Trophoblast cell (in vitro differentiated cells and primary cell): ENCODE measurements around the gene ZNF609.

Experiments used
- DNase-seq, 2 donors: peaks; one replicate each; pipeline ENCODE4 v3.0.0-alpha.2; 2016
- H2AFZ ChIP-seq: 2 replicates; pipeline ENCODE4 v1.6.1; 2013; ENCODE audit warnings: low read length, moderate library complexity, mild to moderate bottlenecking; ENCODE audit not compliant: insufficient read depth, poor library complexity
- H2AK5ac ChIP-seq: 2 replicates; pipeline ENCODE4 v1.6.1; 2013; ENCODE audit warnings: mild to moderate bottlenecking, low read length
- H2BK120ac ChIP-seq: 2 replicates; pipeline ENCODE4 v1.6.1; 2013; ENCODE audit warnings: low read length, mild to moderate bottlenecking, moderate library complexity; ENCODE audit not compliant: insufficient read depth, poor library complexity
- H2BK12ac ChIP-seq: 2 replicates; pipeline ENCODE4 v1.6.1; 2013; ENCODE audit warnings: mild to moderate bottlenecking, low read length, moderate library complexity
- H2BK5ac ChIP-seq: 2 replicates; pipeline ENCODE4 v1.6.1; 2013; ENCODE audit warnings: low read length, low read depth, moderate library complexity, mild to moderate bottlenecking; ENCODE audit not compliant: poor library complexity
- H3K14ac ChIP-seq: 2 replicates; pipeline ENCODE4 v1.6.1; 2013; ENCODE audit warnings: mild to moderate bottlenecking, low read length
- H3K18ac ChIP-seq: 2 replicates; pipeline ENCODE4 v1.6.1; 2013; ENCODE audit warnings: mild to moderate bottlenecking, low read length
- H3K23ac ChIP-seq: 2 replicates; pipeline ENCODE4 v1.6.1; 2013; ENCODE audit warnings: low read length
- H3K27ac ChIP-seq: 2 replicates; pipeline ENCODE4 v1.5.1; 2013; ENCODE audit warnings: low read depth, mild to moderate bottlenecking, inconsistent platforms, low read length, moderate library complexity
- H3K27me3 ChIP-seq: 2 replicates; pipeline ENCODE4 v1.6.1; 2013; ENCODE audit warnings: inconsistent platforms, mild to moderate bottlenecking, low read length, moderate library complexity; ENCODE audit not compliant: insufficient read depth
- H3K36me3 ChIP-seq, 2 experiments: 1 replicate in 1 of 2; 2 replicates in 1 of 2; pipeline ENCODE4 v1.6.1; 2013; ENCODE audit warnings: low read length in 2 of 2, mild to moderate bottlenecking in 2 of 2, moderate library complexity in 1 of 2; ENCODE audit not compliant: insufficient read depth in 2 of 2, control insufficient read depth in 1 of 2
- H3K4ac ChIP-seq: 2 replicates; pipeline ENCODE4 v1.6.1; 2013; ENCODE audit warnings: low read depth, mild to moderate bottlenecking, low read length, moderate library complexity
- H3K4me1 ChIP-seq, 2 experiments: 1 replicate in 1 of 2; 2 replicates in 1 of 2; pipeline ENCODE4 v1.6.1; 2013; ENCODE audit warnings: low read length in 2 of 2, mild to moderate bottlenecking in 2 of 2, moderate library complexity in 1 of 2; ENCODE audit not compliant: insufficient read depth in 2 of 2, control insufficient read depth in 1 of 2
- H3K4me2 ChIP-seq: 2 replicates; pipeline ENCODE4 v1.6.1; 2013; ENCODE audit warnings: inconsistent platforms, mild to moderate bottlenecking, low read length, moderate library complexity
- H3K4me3 ChIP-seq: 2 replicates; pipeline ENCODE4 v1.5.1; 2013; ENCODE audit warnings: mild to moderate bottlenecking, low read depth, low read length, inconsistent platforms
- H3K79me1 ChIP-seq: one replicate; pipeline ENCODE4 v1.6.1; 2013; ENCODE audit warnings: low read length
- H3K79me2 ChIP-seq: 2 replicates; pipeline ENCODE4 v1.6.1; 2013; ENCODE audit warnings: low read length, mild to moderate bottlenecking; ENCODE audit not compliant: control insufficient read depth, insufficient read depth, poor library complexity
- H3K9ac ChIP-seq: 2 replicates; pipeline ENCODE4 v1.6.1; 2013; ENCODE audit warnings: mild to moderate bottlenecking, low read length
- H3K9me3 ChIP-seq: 2 replicates; pipeline ENCODE4 v1.6.1; 2013; ENCODE audit warnings: low read depth, mild to moderate bottlenecking, control low read depth, inconsistent platforms, low read length; ENCODE audit not compliant: insufficient read depth
- H4K12ac ChIP-seq: 2 replicates; pipeline ENCODE4 v1.6.1; 2013; ENCODE audit warnings: low read depth, mild to moderate bottlenecking, low read length, moderate library complexity
- H4K8ac ChIP-seq: 2 replicates; pipeline ENCODE4 v1.6.1; 2013; ENCODE audit warnings: low read depth, mild to moderate bottlenecking, low read length, moderate library complexity
- H4K91ac ChIP-seq: one replicate; pipeline ENCODE4 v1.6.1; 2013; ENCODE audit warnings: low read depth, mild to moderate bottlenecking, low read length, moderate library complexity
- WGBS: extraction: QIAGEN DNeasy Blood & Tissue Kit; methylation state at CpG from one replicate; pipeline ENCODE4 v1.1.7; 2013; ENCODE audit warnings: missing lambda C conversion rate; ENCODE audit not compliant: insufficient read length, insufficient coverage; ENCODE audit errors: extremely low coverage; 5-methylcytosine and 5-hydroxymethylcytosine counted together

ZNF609 gene

GRCh38 chr15:64621056-64621455 lies 160.7 kb downstream of the ZNF609 start:
- Histone ChIP-seq H3K4me3 (no peak overlapping the region), H3K79me2 (no peaks in the 10 kb centered on the region), H2BK12ac (no peak overlapping the region), H3K9ac (no peak overlapping the region), H3K79me1 (no peaks in the 10 kb centered on the region), H3K36me3 (peaks cover 2 to 6% of the 10 kb centered on the region in 2 experiments), H4K91ac (no peak overlapping the region), H3K4me2 (no peak overlapping the region), H3K4ac (no peak overlapping the region), H3K14ac (no peak overlapping the region), H2AK5ac (no peak overlapping the region), H3K9me3 (no peaks in the 10 kb centered on the region), H3K18ac (no peak overlapping the region), H3K27me3 (no peaks in the 10 kb centered on the region), H2AFZ (no peak overlapping the region), H2BK120ac (no peak overlapping the region), H4K8ac (no peak overlapping the region), H2BK5ac (no peak overlapping the region), H3K27ac (no peak overlapping the region), H3K4me1 (no peaks in the 10 kb centered on the region), H3K23ac (no peak overlapping the region), H4K12ac (no peak overlapping the region)
- WGBS = no CpG with 5 or more reads among the region's 3 CpGs
- no peak for DNase-seq

- no peaks in the 10 kb centered on the region for H3K9me3 ChIP-seq
- H3K14ac ChIP-seq = no peak overlapping the region
- H3K4me1 ChIP-seq = no peaks in the 10 kb centered on the region
- H4K91ac ChIP-seq = no peak overlapping the region
- DNase-seq = no peak
- H3K79me1 ChIP-seq = no peaks in the 10 kb centered on the region
- no peak overlapping the region for H3K23ac ChIP-seq
- H2BK12ac ChIP-seq = no peak overlapping the region
- peak overlapping the region; percentile 44 for H3K4me3 ChIP-seq
- H3K79me2 ChIP-seq = no peaks in the 10 kb centered on the region
- no peak overlapping the region for H3K4me2 ChIP-seq
- H3K9ac ChIP-seq = no peak overlapping the region
- H3K27ac ChIP-seq = no peak overlapping the region
- no peak overlapping the region for H2AFZ ChIP-seq
- no CpG with 5 or more reads among the region's 7 CpGs for WGBS
- no peak overlapping the region for H3K4ac ChIP-seq
- no peak overlapping the region for H2BK120ac ChIP-seq
- no peak overlapping the region for H2BK5ac ChIP-seq
- no peak overlapping the region for H4K8ac ChIP-seq
- H2AK5ac ChIP-seq = no peak overlapping the region
- H4K12ac ChIP-seq = no peak overlapping the region
- no peak overlapping the region for H3K18ac ChIP-seq
- peaks cover 3 to 6% of the 10 kb centered on the region in 2 experiments for H3K36me3 ChIP-seq
- H3K27me3 ChIP-seq = no peaks in the 10 kb centered on the region
These were observed 162.3 kb downstream of the ZNF609 start for GRCh38 chr15:64622410-64623260.

- H3K9ac ChIP-seq = no peak overlapping the region
- H3K27ac ChIP-seq = no peak overlapping the region
- no peak overlapping the region for H3K4me3 ChIP-seq
- H4K8ac ChIP-seq = no peak overlapping the region
- H4K91ac ChIP-seq = no peak overlapping the region
- H2AK5ac ChIP-seq = no peak overlapping the region
- H3K14ac ChIP-seq = no peak overlapping the region
- no peaks in the 10 kb centered on the region for H3K79me1 ChIP-seq
- H3K4ac ChIP-seq = no peak overlapping the region
- H3K4me1 ChIP-seq = no peaks in the 10 kb centered on the region
- no peak overlapping the region for H2BK120ac ChIP-seq
- no peak overlapping the region for H3K18ac ChIP-seq
- H3K27me3 ChIP-seq = no peaks in the 10 kb centered on the region
- no peak overlapping the region for H2AFZ ChIP-seq
- no peak overlapping the region for H3K23ac ChIP-seq
- no peaks in the 10 kb centered on the region for H3K79me2 ChIP-seq
- H2BK12ac ChIP-seq = no peak overlapping the region
- H3K36me3 ChIP-seq = peaks cover 4 to 8% of the 10 kb centered on the region in 2 experiments
- H3K4me2 ChIP-seq = no peak overlapping the region
- no peak overlapping the region for H2BK5ac ChIP-seq
- no peak for DNase-seq
- no peaks in the 10 kb centered on the region for H3K9me3 ChIP-seq
- WGBS = no CpG with 5 or more reads among the region's 2 CpGs
- no peak overlapping the region for H4K12ac ChIP-seq
These were observed 163.1 kb downstream of the ZNF609 start for GRCh38 chr15:64623347-64623996.

GRCh38 chr15:64624242-64624641 lies 163.9 kb downstream of the ZNF609 start:
- H2AFZ ChIP-seq = no peak overlapping the region
- H2AK5ac ChIP-seq = no peak overlapping the region
- no peak overlapping the region for H4K8ac ChIP-seq
- H4K91ac ChIP-seq = no peak overlapping the region
- H3K4ac ChIP-seq = no peak overlapping the region
- no peak overlapping the region for H3K4me3 ChIP-seq
- no peak overlapping the region for H3K9ac ChIP-seq
- H3K4me2 ChIP-seq = no peak overlapping the region
- no peak overlapping the region for H4K12ac ChIP-seq
- H3K14ac ChIP-seq = no peak overlapping the region
- no peak overlapping the region for H2BK12ac ChIP-seq
- H3K4me1 ChIP-seq = no peaks in the 10 kb centered on the region
- no peak overlapping the region for H2BK5ac ChIP-seq
- H3K27me3 ChIP-seq = no peaks in the 10 kb centered on the region
- no CpG with 5 or more reads among the region's 2 CpGs for WGBS
- H3K79me1 ChIP-seq = no peaks in the 10 kb centered on the region
- no peaks in the 10 kb centered on the region for H3K79me2 ChIP-seq
- H2BK120ac ChIP-seq = no peak overlapping the region
- H3K27ac ChIP-seq = no peak overlapping the region
- no peak overlapping the region for H3K18ac ChIP-seq
- DNase-seq = no peak
- peaks cover 4 to 8% of the 10 kb centered on the region in 2 experiments for H3K36me3 ChIP-seq
- H3K23ac ChIP-seq = no peak overlapping the region
- no peaks in the 10 kb centered on the region for H3K9me3 ChIP-seq
